Erythroblast (primary cell): ENCODE data around the gene ROPN1L.

Experiments used
- GATA1 ChIP-seq: IDR thresholded peaks from 2 replicates; pipeline ENCODE4 v1.6.1; 2011; ENCODE audit warnings: low read depth, mild to moderate bottlenecking, control low read depth, low read length, moderate library complexity
- POLR2A ChIP-seq: IDR thresholded peaks from 2 replicates; pipeline ENCODE4 v1.6.1; 2011; ENCODE audit warnings: mild to moderate bottlenecking, low read length

DNA sequence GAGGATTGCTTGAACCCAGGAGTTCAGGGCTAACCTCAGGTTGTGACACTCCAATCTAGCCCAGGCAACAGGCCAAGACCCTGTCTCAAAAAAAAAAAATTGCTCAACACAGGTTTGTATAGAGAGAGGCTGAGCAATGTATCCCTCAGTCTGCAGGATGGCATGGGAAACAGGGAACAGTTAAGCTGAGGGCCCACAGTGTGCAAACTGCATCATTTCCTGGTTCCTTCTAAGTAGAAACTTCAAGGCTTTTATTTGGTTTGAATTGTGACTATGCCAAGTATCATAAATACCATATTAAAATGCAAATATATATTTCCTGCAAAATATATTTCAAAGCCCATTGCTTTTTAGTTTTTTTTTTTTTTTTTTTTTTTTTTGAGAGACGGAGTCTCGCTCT is 13.7 kb upstream of the ROPN1L start:
- no peak for TF ChIP-seq POLR2A
- TF ChIP-seq GATA1: no peak
